ENCODE data around the gene CDKAL1.
"Not testable (repeated sequence)": the region's sequence is repeated elsewhere in the genome, so short reads cannot be mapped to it uniquely, and the experiment has no call there.

The CDKAL1 gene

DNA sequence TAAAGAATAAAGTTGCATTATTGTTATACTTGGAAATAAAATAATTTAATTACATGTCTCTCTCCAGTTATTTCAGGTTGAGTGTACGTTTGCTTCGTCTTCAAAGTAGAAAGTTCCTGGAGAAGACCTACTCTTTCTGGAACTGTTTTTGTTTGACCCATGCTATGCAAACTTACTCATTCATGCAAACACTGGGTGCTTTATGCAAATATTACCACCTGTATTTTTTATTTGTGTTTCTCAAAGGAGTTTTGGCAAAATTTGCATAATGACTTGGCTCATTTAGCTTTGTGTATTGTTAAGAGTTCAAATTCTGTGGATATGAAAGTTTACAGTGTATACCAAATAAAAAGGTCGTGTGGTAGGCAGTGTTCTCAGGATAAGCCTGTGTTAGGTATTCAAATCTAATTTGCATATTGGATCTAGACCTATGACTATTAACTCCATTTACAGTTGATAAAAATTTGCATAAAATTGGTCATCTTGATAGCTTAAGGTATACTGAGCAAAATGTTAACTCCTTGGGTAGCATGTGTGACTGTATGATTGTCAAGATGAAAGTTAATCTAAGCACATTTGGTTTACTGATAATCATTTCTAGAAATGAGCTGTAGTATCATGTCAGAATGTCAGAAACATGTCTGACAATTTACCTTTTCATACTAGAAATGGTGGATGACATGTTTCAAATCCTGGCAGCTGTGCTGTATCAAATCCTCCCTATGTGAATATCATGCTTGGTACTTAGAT, 65.2 kb downstream of the CDKAL1 start:
- DNase-seq = no peak

DNA sequence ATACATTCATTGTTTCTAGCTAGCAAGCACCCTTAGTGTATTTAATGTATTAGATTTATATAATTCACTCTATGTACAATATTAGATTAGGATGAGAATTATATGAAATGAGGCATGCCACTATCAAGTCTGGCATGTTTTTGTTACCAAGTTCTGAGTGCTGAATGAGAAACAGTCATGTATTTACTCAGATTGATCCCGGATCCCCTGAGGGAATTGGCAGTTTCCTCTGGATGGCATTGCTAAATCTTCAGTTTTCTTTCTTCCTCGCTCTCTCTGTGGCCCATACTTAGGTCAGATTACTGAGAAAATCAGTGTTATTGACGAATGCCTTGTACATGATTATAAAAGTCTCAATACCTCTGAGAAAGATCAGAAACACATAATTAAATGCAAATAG, 66.6 kb downstream of the CDKAL1 start:
- no peak for DNase-seq

DNA sequence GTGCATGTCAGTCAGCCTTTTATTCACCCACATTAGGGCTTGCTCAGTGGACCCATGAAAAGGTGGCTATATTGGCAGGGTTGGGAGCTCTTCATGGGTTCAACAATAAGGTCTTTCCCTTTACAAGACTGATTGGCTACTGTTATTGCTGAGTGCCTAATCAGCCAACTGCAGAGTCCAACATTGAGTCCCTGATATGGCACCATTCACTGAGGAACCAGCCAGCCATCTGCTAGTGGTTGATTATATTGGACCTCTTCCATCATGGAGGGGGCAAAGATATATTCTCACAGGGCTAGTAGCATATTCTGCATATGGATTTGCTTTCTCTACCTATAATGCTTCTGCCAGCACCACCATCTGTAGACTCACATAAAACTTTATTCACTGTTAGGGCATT, 69.9 kb downstream of the CDKAL1 start:
- DNase-seq = no peak

DNA sequence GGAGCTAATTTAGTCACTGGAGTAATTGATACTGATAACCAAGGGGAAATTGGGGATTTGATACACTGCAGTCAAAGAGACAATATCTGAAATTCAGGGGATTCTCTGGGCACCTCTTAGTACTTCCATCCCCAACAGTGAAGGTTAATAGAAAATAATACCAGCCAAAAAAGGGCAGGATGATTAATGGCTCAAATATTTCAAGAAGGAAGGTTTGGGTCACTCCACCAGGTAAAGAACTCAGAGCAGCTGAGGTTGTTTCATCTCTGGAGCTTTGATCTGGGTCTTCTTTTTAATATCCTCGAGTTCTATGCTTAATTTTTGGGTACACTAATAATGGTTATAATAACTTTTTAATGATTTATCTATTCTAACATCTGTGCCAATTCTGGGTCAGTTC, 70.8 kb downstream of the CDKAL1 start:
- no peak for DNase-seq

DNA sequence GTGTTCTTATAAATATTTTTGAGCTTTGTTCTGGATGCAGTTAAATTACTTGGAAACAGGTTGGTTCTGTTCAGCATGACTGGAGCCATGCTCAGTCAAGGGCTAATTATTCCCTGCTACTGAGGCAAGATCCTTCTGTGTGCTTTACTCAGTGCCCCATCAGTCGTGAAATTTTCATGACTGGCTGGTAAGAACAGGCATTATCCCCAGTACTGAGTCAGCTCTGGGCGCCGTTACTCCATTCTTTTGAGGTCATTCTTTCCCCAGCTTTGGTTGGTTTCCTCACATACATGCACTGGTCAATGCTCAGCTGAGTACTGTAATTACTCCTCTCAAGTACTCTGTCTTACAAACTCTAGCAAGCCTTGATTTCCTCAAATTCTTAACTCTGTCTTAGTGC, 71.3 kb downstream of the CDKAL1 start:
- DNase-seq = no peak

DNA sequence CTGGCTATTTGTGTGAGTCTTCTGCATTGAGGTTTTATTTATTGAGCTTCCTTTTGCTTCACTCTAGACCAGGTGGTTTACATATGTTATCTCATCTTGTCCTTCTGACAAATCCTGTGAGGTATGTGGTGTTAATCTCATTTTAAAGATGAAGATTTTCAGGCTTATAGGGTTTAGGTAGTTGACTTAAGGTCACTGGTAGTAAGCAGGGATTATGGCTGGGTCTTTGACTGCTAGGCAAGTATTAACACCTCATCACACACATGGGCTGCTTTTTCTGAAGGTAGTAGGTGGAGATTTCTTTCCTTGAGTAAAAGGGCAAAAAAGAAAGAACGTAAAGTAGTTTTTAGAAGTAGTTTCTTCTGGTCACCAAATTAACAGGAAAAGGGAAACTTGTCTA, 72.6 kb downstream of the CDKAL1 start:
- no peak for DNase-seq

DNA sequence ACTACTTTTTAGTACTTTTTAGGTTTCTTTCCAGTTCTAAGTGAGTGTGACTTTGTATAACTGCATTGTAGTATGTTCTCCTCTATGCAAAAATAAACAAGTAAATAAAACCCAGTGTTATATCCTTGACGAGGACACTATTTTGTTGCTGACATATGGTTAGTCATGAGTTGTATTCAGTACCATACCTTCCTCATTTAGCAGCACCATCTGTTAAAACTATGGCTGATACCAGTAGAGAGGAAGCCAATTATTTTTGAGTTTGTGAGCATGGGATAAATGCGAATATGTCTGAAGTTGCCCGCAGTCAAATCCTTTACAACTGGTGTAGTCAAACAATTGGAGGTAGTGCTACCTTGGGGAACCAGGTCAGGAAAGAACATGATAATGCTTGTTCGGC, 74.1 kb downstream of the CDKAL1 start:
- no peak for DNase-seq

DNA sequence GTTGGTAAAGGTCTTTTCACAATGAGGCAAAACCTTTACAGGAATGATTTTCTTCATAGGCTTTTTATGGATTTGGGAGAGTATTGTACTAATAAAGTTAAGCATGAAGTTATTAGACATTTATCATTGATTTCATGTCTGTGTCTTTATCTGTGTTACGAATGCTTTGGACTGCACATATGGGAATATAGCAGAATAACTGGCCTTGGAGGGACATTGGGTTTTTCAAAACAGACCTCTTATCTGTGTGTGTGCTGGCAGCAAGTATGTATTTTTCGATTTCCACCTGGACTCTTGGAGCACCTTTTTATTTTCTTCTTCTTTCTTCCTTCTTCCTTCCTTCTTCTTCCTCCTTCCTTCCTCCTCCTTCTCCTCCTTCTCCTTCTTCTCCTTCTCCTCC, 74.6 kb downstream of the CDKAL1 start:
- DNase-seq = no peak

DNA sequence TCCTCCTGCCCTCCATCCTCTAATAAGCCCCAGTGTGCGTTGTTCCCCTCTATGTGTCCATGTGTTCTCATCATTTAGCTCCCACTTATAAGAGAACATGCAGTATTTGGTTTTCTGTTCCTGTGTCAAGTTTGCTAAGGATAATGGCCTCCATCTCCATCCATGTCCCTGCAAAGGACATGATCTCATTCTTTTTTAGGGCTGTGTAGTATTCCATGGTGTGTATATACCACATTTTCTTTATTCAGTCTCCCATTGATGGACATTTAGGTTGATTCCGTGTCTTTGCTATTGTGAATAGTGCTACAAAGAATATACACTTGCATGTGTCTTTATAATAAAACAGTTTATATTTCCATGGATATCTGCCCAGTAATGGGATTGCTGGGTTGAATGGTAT, 75.7 kb downstream of the CDKAL1 start:
- DNase-seq = not testable (repeated sequence)

DNA sequence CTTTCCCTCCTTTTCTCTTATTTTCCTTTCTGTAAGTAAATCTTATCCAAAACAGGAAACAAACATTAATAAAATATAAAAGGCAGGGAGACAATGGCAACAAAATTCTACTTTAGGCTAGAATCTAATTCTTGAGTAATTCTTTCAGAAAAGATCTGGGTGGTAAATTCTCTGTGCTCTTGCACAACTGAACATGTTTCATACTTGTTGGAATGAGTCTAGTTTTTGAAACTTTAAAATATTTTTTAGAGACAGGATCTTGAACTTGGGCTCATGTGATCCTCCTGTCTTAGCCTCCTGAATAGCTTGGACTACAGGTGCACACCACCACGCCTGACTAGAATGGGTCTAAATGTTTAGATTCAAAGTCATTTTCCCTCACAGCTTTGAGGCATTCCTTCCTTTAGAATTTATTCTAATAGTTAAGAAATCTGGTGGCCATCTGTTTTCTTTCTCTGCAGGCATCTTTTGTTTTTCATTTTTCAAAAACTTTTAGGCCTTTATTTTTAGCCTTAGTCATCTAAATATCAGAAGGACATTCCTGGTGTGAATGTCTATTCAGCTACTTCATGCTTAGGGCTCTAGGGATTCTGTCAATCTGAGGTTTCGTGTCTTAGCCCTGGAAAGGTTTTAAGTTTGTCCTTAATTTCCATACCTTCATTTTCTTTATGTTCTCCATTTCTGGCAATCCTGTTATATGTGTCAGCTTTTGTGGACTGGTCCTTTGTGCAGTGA, 76.5 kb downstream of the CDKAL1 start:
- DNase-seq = no peak

DNA sequence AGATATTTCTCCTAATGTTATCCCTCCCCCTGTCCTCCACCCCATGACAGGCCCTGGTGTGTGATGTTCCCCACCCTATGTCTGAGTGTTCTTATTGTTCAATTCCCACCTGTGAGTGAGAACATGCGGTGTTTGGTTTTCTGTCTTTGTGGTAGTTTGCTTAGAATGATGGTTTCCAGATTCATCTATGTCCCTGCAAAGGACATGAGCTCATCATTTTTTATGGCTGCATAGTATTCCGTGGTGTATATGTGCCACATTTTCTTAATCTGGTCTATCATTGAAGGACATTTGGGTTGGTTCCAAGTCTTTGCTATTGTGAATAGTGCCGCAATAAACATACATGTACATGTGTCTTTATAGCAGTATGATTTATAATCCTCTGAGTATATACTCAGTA, 83.3 kb downstream of the CDKAL1 start:
- DNase-seq = not testable (repeated sequence)

DNA sequence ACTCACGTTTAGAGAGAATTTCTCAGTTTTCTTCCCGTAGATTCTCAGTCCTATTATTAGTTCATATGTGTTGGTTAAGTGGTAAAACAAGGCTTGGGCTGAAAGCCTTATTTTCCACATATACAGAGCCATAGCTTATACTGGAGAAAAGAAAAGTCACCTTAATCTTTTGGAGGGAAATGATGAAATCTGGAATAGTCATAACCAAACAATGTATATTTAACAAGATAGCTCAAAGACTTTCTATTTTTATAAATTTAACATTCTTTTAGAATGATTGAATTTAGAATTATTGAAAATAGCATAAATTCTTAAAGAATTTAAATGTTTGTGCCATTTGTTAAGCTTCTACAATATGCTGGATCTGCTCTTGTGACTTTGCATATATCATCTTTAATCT, 85.8 kb downstream of the CDKAL1 start:
- DNase-seq = no peak

DNA sequence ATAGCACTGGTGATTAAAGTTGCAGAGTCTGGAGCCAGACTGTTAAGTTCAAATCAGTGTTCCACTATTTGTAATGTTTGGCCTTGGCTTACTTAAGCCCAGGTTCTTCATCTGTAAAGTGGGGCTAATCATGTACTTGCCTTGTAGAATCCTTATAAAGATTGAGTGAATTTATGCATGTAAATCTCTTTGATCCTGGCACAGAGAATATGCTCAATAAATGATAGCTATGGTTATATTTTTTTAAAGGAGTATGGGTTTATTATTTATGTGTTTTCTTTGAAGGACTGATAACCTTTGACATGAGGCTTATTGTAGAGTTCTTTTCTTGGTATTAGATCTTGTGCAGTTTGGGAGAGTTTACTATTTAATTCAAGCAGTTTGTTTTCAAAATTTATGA, 89.5 kb downstream of the CDKAL1 start:
- no peak for DNase-seq

DNA sequence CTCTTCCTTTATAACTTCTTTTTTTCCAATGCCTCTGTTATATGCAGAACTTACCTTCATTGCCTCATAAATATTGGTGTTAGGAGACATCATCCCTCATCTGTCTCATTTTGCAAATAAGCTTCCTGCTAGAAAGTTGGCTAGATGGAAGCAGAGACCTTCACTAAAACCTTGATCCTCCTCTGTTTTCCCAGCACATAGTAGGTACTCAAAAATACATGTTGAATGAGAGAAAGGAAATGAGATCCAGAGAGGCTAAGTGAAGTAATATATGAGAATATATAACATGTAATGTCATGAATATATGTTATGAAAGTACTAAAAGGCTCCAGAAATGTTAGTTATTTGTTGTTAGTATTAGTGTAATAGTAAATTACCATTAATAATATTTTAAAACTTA, 91.9 kb downstream of the CDKAL1 start:
- DNase-seq = no peak

DNA sequence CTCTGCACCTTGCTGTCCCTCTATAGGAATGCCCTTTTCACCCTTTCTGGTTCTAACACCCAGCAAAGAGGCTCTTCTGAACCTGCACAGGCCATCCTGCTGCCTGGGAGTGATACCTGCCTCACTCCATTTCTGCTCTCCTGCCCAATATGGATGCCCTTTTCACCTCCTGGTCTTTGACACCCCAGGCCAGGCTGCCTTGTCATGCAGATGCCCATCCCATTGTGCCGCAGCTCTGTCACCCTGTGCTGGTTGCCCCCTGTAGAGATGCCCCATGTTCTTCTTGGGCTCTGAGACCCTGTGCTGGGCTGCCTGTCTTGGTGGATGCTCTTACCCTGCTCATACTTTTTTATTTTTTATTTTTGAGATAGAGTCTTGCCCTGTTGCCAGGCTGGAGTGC, 95.3 kb downstream of the CDKAL1 start:
- DNase-seq = no peak

DNA sequence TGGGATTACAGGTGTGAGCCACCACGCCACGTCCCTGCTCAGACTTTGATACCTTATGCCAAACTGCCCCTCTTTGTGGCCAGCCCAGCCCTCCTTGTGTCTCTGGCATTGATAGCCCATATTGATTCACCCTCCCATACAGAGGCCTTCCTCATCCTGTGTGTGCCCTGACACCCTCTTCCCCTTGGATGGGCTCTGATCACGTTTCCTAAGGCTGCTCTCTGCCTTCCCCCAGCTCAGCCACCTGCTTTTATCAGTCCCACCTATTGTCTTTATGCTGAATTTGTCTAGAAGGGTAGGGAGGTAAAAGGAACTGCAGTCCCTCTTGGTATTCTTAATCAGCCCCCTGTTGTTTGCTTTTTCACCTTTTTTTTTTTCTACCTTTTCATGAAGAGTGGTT, 95.9 kb downstream of the CDKAL1 start:
- DNase-seq = no peak

DNA sequence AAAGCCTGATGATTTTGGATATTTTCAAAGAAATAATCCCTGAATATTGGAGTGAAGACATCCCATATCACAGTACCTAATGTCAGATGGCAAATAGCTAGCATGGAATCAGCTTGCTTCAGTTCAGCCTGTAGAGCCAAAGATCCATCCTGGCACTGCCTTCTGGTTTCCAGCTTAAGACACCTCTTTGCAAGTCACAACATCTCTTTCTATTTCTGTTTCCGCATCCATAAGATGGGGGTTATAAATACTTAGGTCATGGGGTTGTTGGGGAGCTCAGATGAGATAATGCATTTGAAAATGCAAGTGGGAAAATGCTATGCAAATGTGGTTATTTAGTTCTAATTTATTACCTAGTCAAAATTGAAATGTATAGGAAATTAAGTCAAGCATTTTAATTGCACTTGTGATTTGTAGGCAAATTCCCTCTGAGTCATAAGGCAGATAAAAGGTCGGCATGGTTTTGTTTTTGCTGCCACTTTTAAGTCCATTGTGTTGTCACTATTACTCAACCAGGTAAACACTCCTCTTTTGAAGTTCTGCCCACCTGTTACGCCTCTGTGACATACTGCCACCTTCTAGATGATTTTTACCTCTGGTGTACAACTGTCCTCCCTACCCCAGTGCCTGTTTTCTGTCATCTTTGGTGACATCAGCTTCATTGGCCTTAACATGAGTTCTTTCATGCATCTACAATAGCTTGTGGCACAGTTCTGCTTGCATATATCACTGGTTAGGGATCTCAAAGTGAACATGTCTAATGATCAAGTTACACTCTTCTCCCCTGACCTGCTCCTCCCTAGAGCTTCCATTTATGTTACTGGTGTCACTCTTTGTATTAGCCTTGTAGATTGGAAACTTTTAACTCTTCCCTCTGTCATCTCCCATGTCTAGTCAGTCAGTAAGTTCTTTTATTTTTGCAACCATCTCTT, 96.6 kb downstream of the CDKAL1 start:
- no peak for DNase-seq

DNA sequence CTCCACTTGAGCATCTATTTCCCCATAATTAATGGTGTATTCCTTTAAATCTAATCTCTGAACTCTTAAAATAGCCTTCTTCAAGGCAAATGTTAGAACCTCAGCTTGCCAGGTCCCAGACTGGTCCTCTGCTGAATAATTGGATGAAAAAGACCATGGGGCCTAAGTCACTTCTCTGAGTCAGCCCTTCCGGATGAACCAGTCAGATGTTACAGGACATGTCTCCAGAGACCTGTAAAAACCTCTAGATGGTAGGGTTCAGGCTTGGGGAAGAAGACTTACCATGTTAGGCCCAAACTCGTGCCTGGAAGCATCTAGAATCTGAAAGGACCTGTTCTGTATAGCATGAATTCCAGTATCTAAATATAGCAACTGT, 97.3 kb downstream of the CDKAL1 start:
- no peak for DNase-seq

DNA sequence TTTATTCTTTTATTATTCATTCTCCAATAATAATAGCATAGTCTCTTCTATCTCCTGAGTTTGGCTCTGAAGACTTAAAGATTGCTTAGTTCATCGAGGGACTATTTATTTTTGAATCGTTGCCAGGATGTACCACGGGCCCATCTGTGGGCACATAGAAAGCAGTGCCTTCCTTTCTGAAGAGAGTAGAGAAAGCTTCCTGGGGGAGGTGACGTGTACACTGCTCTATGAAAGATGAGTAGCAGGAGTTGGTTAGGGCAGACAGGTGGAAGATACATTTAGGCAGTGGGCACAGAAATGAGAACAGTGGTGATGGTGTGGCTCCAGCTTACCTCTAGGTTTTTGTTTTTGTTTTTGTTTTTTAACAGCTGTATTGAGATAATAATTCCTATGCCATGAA, 98.4 kb downstream of the CDKAL1 start:
- no peak for DNase-seq

DNA sequence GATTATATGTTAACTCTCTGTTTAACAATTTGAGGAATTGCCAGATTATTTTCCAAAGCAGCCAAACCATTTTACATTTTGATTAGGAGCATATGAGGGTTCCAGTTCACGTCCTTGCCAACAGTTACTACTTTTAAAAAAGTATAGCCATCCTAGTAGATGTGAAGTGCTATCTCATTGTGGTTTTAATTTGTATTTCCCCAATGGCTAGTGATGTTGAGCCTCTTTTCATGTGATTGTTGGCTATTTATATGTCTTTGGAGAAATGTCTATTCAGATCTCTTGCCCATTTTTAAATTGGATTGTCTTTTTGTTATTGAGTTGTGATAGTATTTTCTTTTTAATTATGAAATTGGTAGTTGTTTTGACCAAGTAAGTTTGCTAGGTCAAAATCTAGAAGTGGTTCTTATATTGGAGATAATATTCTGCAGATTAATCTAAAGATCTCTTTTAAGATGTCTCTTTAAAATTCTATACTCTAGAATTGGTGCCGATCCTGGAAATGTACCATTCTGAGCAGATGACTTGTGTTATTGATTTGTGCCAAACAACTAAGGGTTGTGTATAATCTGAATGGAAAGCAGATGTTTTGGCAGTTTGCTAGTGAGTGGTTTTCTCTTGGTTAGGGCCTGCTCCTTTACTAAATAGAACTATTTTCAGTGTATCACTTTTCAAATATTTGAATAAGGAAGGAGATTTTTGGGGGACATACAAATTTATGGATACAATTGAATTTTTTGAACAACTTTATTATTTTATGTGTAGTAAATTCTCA, 99.5 kb downstream of the CDKAL1 start:
- no peak for DNase-seq

DNA sequence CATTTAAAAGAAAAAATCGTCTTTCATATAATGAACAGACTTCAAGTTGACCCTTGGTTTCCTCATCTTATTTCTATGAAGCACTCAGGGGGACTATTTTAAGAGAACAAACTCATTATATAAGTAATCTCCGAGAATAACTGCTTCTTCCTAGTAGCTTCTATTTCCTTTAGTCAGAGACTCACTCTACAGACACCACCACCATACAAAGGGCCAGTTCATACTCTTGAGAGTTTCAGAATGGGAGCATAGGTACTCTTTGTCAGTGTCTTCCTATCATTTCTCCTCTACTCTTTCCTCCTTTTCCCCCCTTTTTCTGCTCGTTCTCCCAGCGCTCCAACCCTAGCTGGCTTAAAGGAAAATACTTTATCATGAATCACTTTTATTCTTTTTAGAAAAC, 104.9 kb downstream of the CDKAL1 start:
- DNase-seq = no peak

DNA sequence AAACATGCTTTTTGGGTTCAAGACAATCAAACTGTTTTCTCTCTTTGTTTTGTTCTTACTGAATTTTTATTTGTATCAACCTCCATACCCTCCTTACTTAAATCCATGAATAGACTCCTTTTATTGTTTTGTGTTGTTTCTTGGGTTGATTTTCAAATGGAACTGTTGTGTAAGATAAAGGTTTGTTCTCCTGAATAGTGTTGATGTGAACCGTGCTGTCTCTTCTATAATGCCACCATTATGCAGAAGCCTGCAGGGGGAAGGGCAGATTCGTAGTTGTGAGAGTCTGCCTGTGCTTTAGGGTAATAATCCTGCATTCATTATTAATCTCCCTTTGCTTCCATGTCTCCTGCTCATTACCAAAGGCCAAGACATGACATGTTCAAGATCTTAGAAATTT, 105.9 kb downstream of the CDKAL1 start:
- DNase-seq = no peak

DNA sequence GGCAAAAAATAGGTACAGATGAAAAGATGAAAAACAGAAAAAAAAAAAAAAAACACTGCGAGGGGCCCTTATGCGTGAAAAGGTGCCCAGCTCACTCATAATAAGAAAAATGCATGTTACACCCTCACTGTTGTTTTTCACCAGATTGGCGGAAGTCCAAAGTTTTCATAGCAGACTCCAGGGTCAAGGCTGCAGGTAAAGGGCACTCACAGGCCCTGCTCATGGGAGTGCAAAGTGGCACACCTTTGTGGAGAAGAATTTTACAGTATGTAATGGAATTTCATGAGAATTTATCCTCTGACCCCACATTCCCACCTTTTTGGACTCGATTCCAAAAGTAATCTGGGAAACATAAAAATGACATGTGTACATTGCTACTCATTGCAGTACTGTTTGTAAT, 108.2 kb downstream of the CDKAL1 start:
- DNase-seq = no peak

Data from activated gamma-delta T cell (primary cell).